ENCODE results near the gene MRPL51. TPM values are rescaled to one million over a fixed set of nuclear protein-coding genes. Genes with fewer than 3 reads are reported as not detected.
A peak's percentile ranks its signal among the peaks of the same experiment; 100 is the strongest.
"Not testable (repeated sequence)": the region's sequence is repeated elsewhere in the genome, so short reads cannot be mapped to it uniquely, and the experiment has no call there.

MRPL51 gene
- total RNA-seq, 3 donors from 2014 or later, result 58.5 to 72.1 (median 62.4) TPM

GRCh38 chr12:6539314-6539682 is 46.2 kb upstream of the MRPL51 start:
- H3K27ac ChIP-seq, result no peak overlapping the region
- no peak overlapping the region for H3K4me3 ChIP-seq
- peaks cover 6 to 18% of the 10 kb centered on the region in 2 donors for H3K4me1 ChIP-seq
- intact Hi-C loops (cut with DNase I; ENCODE audit: low total_unique reads), result loop anchor here (10.0 kb wide), 1 partner anchor 114 kb away; no protein-coding TSS in a partner anchor
- no peak for DNase-seq (ENCODE audit: low spot score in 2 of 2)
- H3K9me3 ChIP-seq, result no peaks in the 10 kb centered on the region
- H3K27me3 ChIP-seq, result no peaks in the 10 kb centered on the region
- no peaks in the 10 kb centered on the region for H3K36me3 ChIP-seq
- TF ChIP-seq POLR2AphosphoS5 (IDR thresholded peaks at IDR 0.05), result no peak
- no peak for TF ChIP-seq POLR2A (IDR thresholded peaks at IDR 0.05)
- no peak for TF ChIP-seq CTCF (IDR thresholded peaks at IDR 0.05)

GRCh38 chr12:6538420-6539313 is 45.6 kb upstream of the MRPL51 start:
- Histone ChIP-seq H3K9me3 (no peaks in the 10 kb centered on the region), H3K4me1 (peaks cover 6 to 18% of the 10 kb centered on the region in 2 donors), H3K36me3 (no peaks in the 10 kb centered on the region), H3K27me3 (no peaks in the 10 kb centered on the region), H3K27ac (peak overlapping the region; percentile 94 to 98), H3K4me3 (no peak overlapping the region)
- no peak for TF ChIP-seq POLR2AphosphoS5 (IDR thresholded peaks at IDR 0.05)
- TF ChIP-seq CTCF (IDR thresholded peaks at IDR 0.05), result no peak
- TF ChIP-seq POLR2A (IDR thresholded peaks at IDR 0.05), result no peak
- intact Hi-C loops (cut with DNase I; ENCODE audit: low total_unique reads), result loop anchor here (10.0 kb wide), 1 partner anchor 114 kb away; no protein-coding TSS in a partner anchor
- no peak for DNase-seq (ENCODE audit: low spot score in 2 of 2)

- peaks cover 6 to 22% of the 10 kb centered on the region in 2 donors for H3K4me1 ChIP-seq
- not testable (repeated sequence) for H3K4me3 ChIP-seq, H3K9me3 ChIP-seq, H3K36me3 ChIP-seq, H3K27me3 ChIP-seq
- DNase-seq (ENCODE audit: low spot score in 2 of 2), result peak; percentile 75 to 86
- peak overlapping the region; percentile 94 to 98 for H3K27ac ChIP-seq
- intact Hi-C loops (cut with DNase I; ENCODE audit: low total_unique reads), result loop anchor here (10.0 kb wide), 1 partner anchor 113 kb away; no protein-coding TSS in a partner anchor
- TF ChIP-seq POLR2AphosphoS5 (IDR thresholded peaks at IDR 0.05), result peak in 1 of 3 donors; percentile 9
- TF ChIP-seq CTCF (IDR thresholded peaks at IDR 0.05), result peak; percentile 84 to 91 (median 87)
Measured at GRCh38 chr12:6537580-6538419, 44.7 kb upstream of the MRPL51 start.

GRCh38 chr12:6536894-6537579 is 44.0 kb upstream of the MRPL51 start:
- no peaks in the 10 kb centered on the region for H3K9me3 ChIP-seq
- H3K4me1 ChIP-seq, result peaks cover 6 to 30% of the 10 kb centered on the region in 2 donors
- H3K27ac ChIP-seq, result peak overlapping the region; percentile 94 to 98
- H3K36me3 ChIP-seq, result no peaks in the 10 kb centered on the region
- no peak for TF ChIP-seq POLR2A (IDR thresholded peaks at IDR 0.05)
- no peak for TF ChIP-seq CTCF (IDR thresholded peaks at IDR 0.05)
- no peak for TF ChIP-seq POLR2AphosphoS5 (IDR thresholded peaks at IDR 0.05)
- peak overlapping the region in 1 of 3 donors; percentile 82 for H3K4me3 ChIP-seq
- H3K27me3 ChIP-seq, result no peaks in the 10 kb centered on the region
- intact Hi-C loops (cut with DNase I; ENCODE audit: low total_unique reads), result loop anchor here (10.0 kb wide), 1 partner anchor 112 kb away; no protein-coding TSS in a partner anchor
- no peak for DNase-seq (ENCODE audit: low spot score in 2 of 2)
